GM23338 (cell line): ENCODE results near the gene L3MBTL1. TPM values are rescaled to one million over a fixed set of nuclear protein-coding genes. Genes with fewer than 3 reads are reported as not detected.
"Not testable (repeated sequence)": the region's sequence is repeated elsewhere in the genome, so short reads cannot be mapped to it uniquely, and the experiment has no call there.

Experiments
- ATAC-seq: fragments of 200-7000 bp; cut with Tn5 transposase; 3 replicates; pipeline ENCODE4 v1.9.1; 2020
- DNase-seq: peaks from one replicate; pipeline ENCODE4 v3.0.0-alpha.2; 2015; ENCODE audit warnings: low spot score
- H2AFZ ChIP-seq: fragments of 200-600 bp; sonication (generic); 2 replicates; pipeline ENCODE4 v1.8.0; 2016; ENCODE audit warnings: antibody characterized with exemption, mild to moderate bottlenecking, moderate library complexity
- H3F3A ChIP-seq: fragments of 200-600 bp; sonication (generic); replicated peaks from 2 replicates; pipeline ENCODE4 v1.8.0; 2017; ENCODE audit warnings: antibody characterized with exemption, mixed run types, low read depth
- H3K27ac ChIP-seq: fragments of 200-600 bp; sonication (generic); 2 replicates; pipeline ENCODE4 v1.6.1; 2016; ENCODE audit warnings: low read depth
- H3K27me3 ChIP-seq: fragments of 200-600 bp; sonication (generic); 2 replicates; pipeline ENCODE4 v1.8.0; 2016; ENCODE audit warnings: mild to moderate bottlenecking, mixed run types, moderate library complexity; ENCODE audit not compliant: insufficient read depth
- H3K36me3 ChIP-seq: fragments of 200-600 bp; sonication (generic); 2 replicates; pipeline ENCODE4 v1.8.0; 2016; ENCODE audit warnings: mild to moderate bottlenecking; ENCODE audit not compliant: insufficient read depth
- H3K4me1 ChIP-seq: fragments of 200-600 bp; sonication (generic); 2 replicates; pipeline ENCODE4 v1.8.0; 2016; ENCODE audit warnings: mild to moderate bottlenecking, moderate library complexity; ENCODE audit not compliant: insufficient read depth
- H3K4me2 ChIP-seq: fragments of 200-600 bp; sonication (generic); 2 replicates; pipeline ENCODE4 v1.7.1; 2017; ENCODE audit warnings: mixed run types
- H3K4me3 ChIP-seq: fragments of 200-600 bp; sonication (generic); 2 replicates; pipeline ENCODE4 v1.6.1; 2016; ENCODE audit warnings: mixed run types
- H3K79me2 ChIP-seq: fragments of 200-600 bp; sonication (generic); replicated peaks from 2 replicates; pipeline ENCODE4 v1.8.0; 2017; ENCODE audit warnings: mild to moderate bottlenecking; ENCODE audit not compliant: insufficient read depth
- H3K9me2 ChIP-seq: fragments of 200-600 bp; sonication (generic); 2 replicates; pipeline ENCODE4 v1.8.0; 2017; ENCODE audit not compliant: insufficient read depth
- H4K20me1 ChIP-seq: fragments of 200-600 bp; sonication (generic); replicated peaks from 2 replicates; pipeline ENCODE4 v1.8.0; 2017; ENCODE audit warnings: mild to moderate bottlenecking; ENCODE audit not compliant: insufficient read depth
- H3K27ac Mint-ChIP-seq: 2 replicates; pipeline ENCODE4 v1.8.0; 2020; ENCODE audit warnings: inconsistent platforms, mild to moderate bottlenecking, moderate library complexity, mixed read lengths
- H3K27me3 Mint-ChIP-seq: 3 replicates; pipeline ENCODE4 v1.8.0; 2022; ENCODE audit warnings: low read depth, mild to moderate bottlenecking, moderate library complexity, mixed read lengths, inconsistent platforms; ENCODE audit not compliant: insufficient read depth, poor library complexity
- H3K36me3 Mint-ChIP-seq: 3 replicates; pipeline ENCODE4 v1.8.0; 2021; ENCODE audit warnings: low read depth, mild to moderate bottlenecking, inconsistent platforms, moderate library complexity, mixed read lengths
- H3K4me1 Mint-ChIP-seq: 3 replicates; pipeline ENCODE4 v1.8.0; 2020; ENCODE audit warnings: mild to moderate bottlenecking, inconsistent platforms, mixed read lengths
- H3K4me3 Mint-ChIP-seq: 3 replicates; pipeline ENCODE4 v1.8.0; 2021; ENCODE audit warnings: moderate library complexity, mild to moderate bottlenecking, inconsistent platforms, mixed read lengths
- H3K9me3 Mint-ChIP-seq: 3 replicates; pipeline ENCODE4 v1.8.0; 2020; ENCODE audit warnings: moderate library complexity, mild to moderate bottlenecking, inconsistent platforms, mixed read lengths
- EZH2 ChIP-seq: fragments of 200-600 bp; sonication (generic); IDR thresholded peaks from one replicate; pipeline ENCODE4 v1.8.0; 2017; ENCODE audit warnings: antibody characterized with exemption, mild to moderate bottlenecking, low read depth; ENCODE audit not compliant: unreplicated experiment
- EZH2phosphoT487 ChIP-seq: fragments of 200-600 bp; sonication (generic); IDR thresholded peaks from one replicate; pipeline ENCODE4 v1.8.1; 2018; ENCODE audit warnings: antibody characterized with exemption; ENCODE audit not compliant: unreplicated experiment
- JUNB ChIP-seq: IDR thresholded peaks from one replicate; pipeline ENCODE4 v1.6.1; 2016; ENCODE audit warnings: antibody characterized with exemption; ENCODE audit not compliant: unreplicated experiment
- POLR2AphosphoS5 ChIP-seq: IDR thresholded peaks from 2 replicates; pipeline ENCODE4 v1.6.1; 2016; ENCODE audit warnings: antibody characterized with exemption, low read depth
- ZNF462 ChIP-seq: fragments of 250-450 bp; sonication (Bioruptor Pico); IDR thresholded peaks from 2 replicates; pipeline ENCODE4 v1.5.0; 2020; ENCODE audit warnings: mild to moderate bottlenecking, moderate library complexity
- polyA plus RNA-seq: library from polyadenylated mRNA; unstranded; fragments of >200 nt; fragmentation: Nextera tagmentation; extraction: Ambion mirVana; gene quantifications from 2 replicates; pipeline ENCODE4 v1.2.1, GENCODE V29; 2016
- total RNA-seq: library from RNA; depleted of rRNA; stranded (reverse); fragments of >200 nt; shearing (Covaris generic); gene quantifications from 2 replicates; pipeline ENCODE4 v1.2.3, GENCODE V29; 2014

Gene L3MBTL1
- total and polyA plus RNA-seq, 2 experiments from 2014 or later = 6.5 to 33.6 TPM

- TF ChIP-seq ZNF462 (CRISPR knock-in tag) (no peak), JUNB (no peak), EZH2 (no peak)
These were observed 79.1 kb downstream of the L3MBTL1 start (continued) for GRCh38 chr20:43586641-43587040.

- H3K4me3 Mint-ChIP-seq, H3K27me3 Mint-ChIP-seq, H3K27ac Mint-ChIP-seq: not testable (repeated sequence)
These were observed 81.0 kb downstream of the L3MBTL1 start for GRCh38 chr20:43588526-43588925.

GRCh38 chr20:43590036-43590391 is 82.5 kb downstream of the L3MBTL1 start:
- Histone ChIP-seq H3K27me3 (no peaks in the 10 kb centered on the region), H3K4me1 (peaks cover 5% of the 10 kb centered on the region; the same call in 1 of the 2 replicates), H3F3A (no peaks in the 10 kb centered on the region), H3K4me2 (peak overlapping the region; percentile 95), H3K79me2 (peaks cover 13% of the 10 kb centered on the region), H3K9me2 (no peaks in the 10 kb centered on the region), H3K4me3 (peak overlapping the region; percentile 84), H2AFZ (peak overlapping the region; percentile 88), H3K36me3 (no peaks in the 10 kb centered on the region), H3K27ac (peak overlapping the region; percentile 53; the same call in 1 of the 2 replicates), H4K20me1 (0 out of 2 replicates have a peak, but pooled peaks cover 3% of the 10 kb centered on the region)
- ATAC-seq = peak; percentile 23
- H3K27ac Mint-ChIP-seq = peak overlapping the region; percentile 98
- H3K4me3 Mint-ChIP-seq = peak overlapping the region; percentile 94
- no peaks in the 10 kb centered on the region for H3K9me3 Mint-ChIP-seq
- peaks cover 11% of the 10 kb centered on the region for H3K36me3 Mint-ChIP-seq
- H3K27me3 Mint-ChIP-seq = peaks cover 2% of the 10 kb centered on the region
- H3K4me1 Mint-ChIP-seq = peaks cover 8% of the 10 kb centered on the region
- peak; percentile 47 for DNase-seq
- TF ChIP-seq ZNF462 (CRISPR knock-in tag) = no peak
- TF ChIP-seq EZH2phosphoT487 = no peak
- TF ChIP-seq POLR2AphosphoS5 = no peak

More at GRCh38 chr20:43588526-43588925, 81.0 kb downstream of the L3MBTL1 start:
- H3K27me3 ChIP-seq, H3F3A ChIP-seq, H3K4me2 ChIP-seq, ATAC-seq, H3K9me3 Mint-ChIP-seq, H3K9me2 ChIP-seq, H2AFZ ChIP-seq, H4K20me1 ChIP-seq, H3K36me3 Mint-ChIP-seq, H3K4me3 ChIP-seq, H3K36me3 ChIP-seq, DNase-seq, H3K27ac ChIP-seq: not testable (repeated sequence)
- Histone ChIP-seq H3K4me1 (peaks cover 12% of the 10 kb centered on the region; the same call in 1 of the 2 replicates), H3K79me2 (peaks cover 13% of the 10 kb centered on the region)
- peaks cover 19% of the 10 kb centered on the region for H3K4me1 Mint-ChIP-seq
